SH-SY5Y (cell line): ENCODE measurements around the gene ABI3.

Experiments used
- GATA2 ChIP-seq: IDR thresholded peaks from 2 replicates; pipeline ENCODE4 v1.6.1; 2011; ENCODE audit warnings: mild to moderate bottlenecking, low read depth, low read length
- GATA3 ChIP-seq: IDR thresholded peaks from 2 replicates; pipeline ENCODE4 v1.6.1; 2011; ENCODE audit warnings: low read depth, mild to moderate bottlenecking, low read length, moderate library complexity

ABI3 gene

GRCh38 chr17:49249890-49250522 is 39.5 kb downstream of the ABI3 start:
- no peak for TF ChIP-seq GATA3
- TF ChIP-seq GATA2, result no peak

- TF ChIP-seq GATA3 (no peak), GATA2 (no peak)
These were observed 41.7 kb downstream of the ABI3 start for GRCh38 chr17:49252148-49252695.

DNA sequence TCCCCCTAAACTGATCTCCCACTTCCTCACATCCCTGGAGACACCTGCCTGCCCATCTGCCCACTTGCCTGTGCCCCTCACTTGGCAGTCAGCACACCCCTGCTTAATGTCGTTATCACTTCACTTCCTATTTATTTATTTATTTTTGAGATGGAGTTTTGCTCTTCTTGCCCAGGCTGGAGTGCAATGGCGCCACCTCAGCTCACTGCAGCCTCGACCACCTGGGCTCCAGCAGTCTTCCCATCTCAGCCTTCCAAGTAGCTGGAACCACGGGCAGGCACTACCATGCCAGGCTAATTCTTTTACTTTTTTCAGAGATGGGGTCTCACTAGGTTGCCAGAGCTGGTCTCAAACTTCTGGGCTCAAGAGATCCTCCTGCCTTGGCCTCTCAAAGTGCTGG is 43.6 kb downstream of the ABI3 start:
- TF ChIP-seq GATA2, result no peak
- TF ChIP-seq GATA3, result no peak

DNA sequence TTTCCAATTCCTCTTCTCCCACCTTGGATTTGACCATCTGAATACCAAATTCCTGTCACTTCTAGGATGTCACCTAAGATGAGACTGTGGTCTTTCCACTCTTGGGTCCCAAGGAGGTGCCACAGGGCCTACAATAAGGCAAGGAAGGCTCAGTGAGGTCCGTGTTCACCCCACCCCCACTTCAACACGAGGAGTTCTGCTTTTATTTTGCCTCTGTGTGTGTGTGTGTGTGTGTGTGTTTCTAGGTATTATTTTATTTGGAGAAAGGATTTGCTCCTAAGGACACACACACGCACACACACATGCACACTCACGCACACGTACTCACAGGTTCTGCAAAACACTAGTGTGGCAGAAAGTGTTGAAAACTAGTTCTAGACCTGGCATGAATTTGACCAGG is 44.6 kb downstream of the ABI3 start:
- TF ChIP-seq GATA2 (no peak), GATA3 (no peak)

- no peak for TF ChIP-seq GATA2
- TF ChIP-seq GATA3, result no peak
These were observed 47.9 kb downstream of the ABI3 start for GRCh38 chr17:49258394-49258793.

- no peak for TF ChIP-seq GATA3
These were observed 49.1 kb downstream of the ABI3 start for GRCh38 chr17:49259663-49260010.

DNA sequence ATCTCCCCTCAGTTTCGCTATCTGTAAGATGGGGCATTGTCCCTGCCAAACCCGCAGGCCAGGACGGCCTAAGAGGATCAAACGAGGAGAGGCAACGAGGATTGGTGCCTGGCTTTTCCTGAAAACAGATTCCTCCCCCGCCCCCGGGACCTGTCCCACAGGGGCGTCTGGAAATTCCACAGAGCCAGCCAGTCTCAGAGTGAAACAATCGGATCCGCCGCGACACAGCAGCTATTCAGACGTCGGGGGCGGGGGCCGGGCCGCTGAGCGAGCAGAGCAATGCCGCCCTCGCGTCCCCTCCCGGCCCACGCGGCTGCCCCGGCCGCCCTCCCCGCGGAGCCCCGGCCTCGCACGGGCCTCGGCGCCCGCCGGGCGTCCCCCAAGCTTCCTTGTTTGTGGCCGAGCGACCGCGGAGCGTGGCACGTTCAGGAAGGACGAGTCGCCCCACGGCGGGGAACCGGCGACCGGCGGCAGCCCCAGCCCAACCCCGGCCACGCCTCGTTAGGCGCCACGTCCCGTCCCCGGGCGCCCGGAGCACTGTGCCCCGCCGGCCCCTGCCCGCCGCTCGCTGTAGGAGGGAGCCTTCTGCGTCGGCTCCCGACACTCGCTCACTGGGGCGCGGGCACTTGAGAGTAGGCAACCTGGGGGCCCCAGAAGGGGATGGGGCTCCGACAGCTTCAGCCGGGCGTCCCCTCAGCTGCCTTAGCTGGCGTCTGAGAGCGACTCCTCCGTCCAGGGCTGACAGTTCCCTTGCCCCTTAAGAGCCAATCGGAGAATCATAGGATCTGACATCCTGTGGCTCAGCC is 49.7 kb downstream of the ABI3 start:
- no peak for TF ChIP-seq GATA2
- TF ChIP-seq GATA3, result no peak

GRCh38 chr17:49260817-49261291 is 50.3 kb downstream of the ABI3 start:
- no peak for TF ChIP-seq GATA3
- no peak for TF ChIP-seq GATA2

- TF ChIP-seq GATA3, result no peak
- no peak for TF ChIP-seq GATA2
These were observed 55.7 kb downstream of the ABI3 start for GRCh38 chr17:49266233-49266632.

DNA sequence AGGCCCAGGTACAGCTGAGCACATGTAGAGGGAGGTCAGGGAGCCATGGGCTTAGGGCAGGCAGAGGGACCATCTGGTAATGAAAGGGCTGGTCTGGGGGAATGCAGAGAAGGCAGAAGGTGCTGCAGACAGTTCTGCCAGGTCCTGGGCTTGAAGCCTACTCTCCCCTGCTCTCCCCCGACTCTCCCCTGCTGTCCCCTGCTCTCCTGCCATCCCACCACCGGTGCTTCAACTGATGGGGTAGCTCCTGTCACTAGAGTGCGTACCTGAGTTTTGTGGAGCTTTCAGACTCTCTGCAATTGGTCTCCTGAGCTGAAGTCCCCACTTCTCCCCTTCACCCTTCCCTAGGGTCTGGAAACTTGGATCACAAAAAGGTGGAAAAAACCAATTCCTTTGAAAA is 57.4 kb downstream of the ABI3 start:
- TF ChIP-seq GATA3 (no peak), GATA2 (no peak)

DNA sequence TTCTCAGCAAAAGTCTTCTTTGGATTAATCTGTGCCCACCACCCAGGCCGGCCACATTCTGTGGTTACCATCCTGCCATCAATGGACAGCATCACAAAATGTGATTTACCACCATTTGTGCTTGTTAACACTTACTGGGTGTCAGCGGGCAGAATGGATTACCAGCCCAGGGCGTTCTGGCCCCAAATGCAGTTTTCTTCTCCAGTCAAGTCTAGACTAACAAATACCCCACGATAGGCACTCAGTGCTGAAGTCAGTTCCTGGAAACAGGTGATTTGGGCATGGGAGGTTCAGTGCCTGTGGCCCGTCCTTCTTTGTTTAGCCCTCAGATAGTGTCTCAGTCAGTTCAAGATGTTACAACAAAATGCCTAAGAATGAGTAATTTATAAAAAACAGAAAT is 58.8 kb downstream of the ABI3 start:
- TF ChIP-seq GATA2 (no peak), GATA3 (no peak)
